ENCODE data around the gene BNIPL.

DNA sequence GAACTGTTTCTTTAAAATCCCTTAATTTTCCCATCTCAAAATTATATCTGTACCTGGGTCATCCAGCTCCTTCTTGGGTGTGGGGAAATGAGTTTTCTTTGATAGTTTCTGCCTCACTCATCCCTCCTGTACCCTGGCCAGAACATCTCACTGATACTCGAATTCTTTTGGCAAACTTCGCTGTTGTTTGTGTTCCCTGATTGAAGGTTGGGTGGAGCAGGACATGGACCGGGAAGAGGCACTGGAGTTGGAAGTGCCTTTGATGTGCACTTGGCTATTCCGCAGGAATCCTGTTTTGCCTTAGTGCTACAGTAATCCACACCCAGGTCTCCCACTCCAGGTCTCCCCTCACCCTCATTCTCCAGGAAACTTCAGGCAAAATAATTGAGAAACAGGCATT is 40.9 kb upstream of the BNIPL start:
- TF ChIP-seq POLR2AphosphoS5 (IDR thresholded peaks at IDR 0.05; ENCODE audit: low read depth, low read length) = no peak
- no peak for TF ChIP-seq TAF1 (IDR thresholded peaks at IDR 0.05; ENCODE audit: borderline replicate concordance, low read depth, low read length)
- no peak for TF ChIP-seq POLR2A (IDR thresholded peaks at IDR 0.05; ENCODE audit: low read depth, low read length)

Data from GM12892 (cell line).